ENCODE results near the gene NGDN.

The NGDN gene

DNA sequence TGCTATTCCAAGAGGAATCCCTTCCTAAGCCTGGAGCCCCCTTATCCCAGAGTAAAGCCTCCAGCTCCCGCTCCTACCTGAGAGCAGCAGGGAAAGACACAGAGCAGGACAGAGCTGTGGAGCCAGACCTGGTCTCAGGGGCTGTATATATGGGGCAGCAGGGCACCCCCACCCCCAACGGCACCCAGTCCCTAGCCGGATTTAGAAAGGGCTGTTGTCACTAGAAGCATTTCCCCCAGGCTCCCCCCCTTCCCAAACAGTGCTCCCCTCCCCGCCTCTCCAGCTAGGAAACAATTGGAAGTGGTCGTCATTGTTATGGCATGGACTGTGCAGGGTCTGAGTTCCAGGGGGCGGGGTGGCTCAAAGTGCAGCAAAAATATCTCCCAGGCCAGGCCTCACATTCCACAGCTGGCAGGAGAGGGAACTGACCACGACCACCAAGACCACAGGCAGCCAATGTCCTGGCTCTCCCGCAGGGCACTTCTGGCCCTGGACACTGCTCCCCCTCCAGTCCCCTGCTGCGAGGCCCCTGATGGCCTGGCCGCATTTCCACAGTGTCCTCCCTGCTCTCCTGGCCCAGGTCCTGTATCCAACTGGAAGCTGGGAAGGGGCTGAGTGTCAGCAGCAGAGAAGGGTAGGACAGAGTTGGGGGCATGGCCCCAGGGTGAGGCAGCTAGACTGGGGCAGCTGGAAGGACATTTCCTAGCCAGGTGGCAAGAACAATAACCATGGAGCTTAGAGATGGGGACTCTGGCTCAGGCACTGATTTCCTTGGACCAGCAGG lies 33.8 kb upstream of the NGDN start, which contains the start of gene MYH7:
TSS of gene MYH7 (minus strand) at position 118 of the 784 bp plus-strand sequence. CDS start 1,928 bp downstream, outside the sequence.
- no peak within 1 kb of the TSS for H3K4me3 ChIP-seq (ENCODE audit: low read depth, low read length)
- TF ChIP-seq, protein P1, sequence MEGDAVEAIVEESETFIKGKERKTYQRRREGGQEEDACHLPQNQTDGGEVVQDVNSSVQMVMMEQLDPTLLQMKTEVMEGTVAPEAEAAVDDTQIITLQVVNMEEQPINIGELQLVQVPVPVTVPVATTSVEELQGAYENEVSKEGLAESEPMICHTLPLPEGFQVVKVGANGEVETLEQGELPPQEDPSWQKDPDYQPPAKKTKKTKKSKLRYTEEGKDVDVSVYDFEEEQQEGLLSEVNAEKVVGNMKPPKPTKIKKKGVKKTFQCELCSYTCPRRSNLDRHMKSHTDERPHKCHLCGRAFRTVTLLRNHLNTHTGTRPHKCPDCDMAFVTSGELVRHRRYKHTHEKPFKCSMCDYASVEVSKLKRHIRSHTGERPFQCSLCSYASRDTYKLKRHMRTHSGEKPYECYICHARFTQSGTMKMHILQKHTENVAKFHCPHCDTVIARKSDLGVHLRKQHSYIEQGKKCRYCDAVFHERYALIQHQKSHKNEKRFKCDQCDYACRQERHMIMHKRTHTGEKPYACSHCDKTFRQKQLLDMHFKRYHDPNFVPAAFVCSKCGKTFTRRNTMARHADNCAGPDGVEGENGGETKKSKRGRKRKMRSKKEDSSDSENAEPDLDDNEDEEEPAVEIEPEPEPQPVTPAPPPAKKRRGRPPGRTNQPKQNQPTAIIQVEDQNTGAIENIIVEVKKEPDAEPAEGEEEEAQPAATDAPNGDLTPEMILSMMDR (IDR thresholded peaks at IDR 0.05; ENCODE audit: borderline replicate concordance, insufficient read depth, low read depth, low read length) = no peak

DNA sequence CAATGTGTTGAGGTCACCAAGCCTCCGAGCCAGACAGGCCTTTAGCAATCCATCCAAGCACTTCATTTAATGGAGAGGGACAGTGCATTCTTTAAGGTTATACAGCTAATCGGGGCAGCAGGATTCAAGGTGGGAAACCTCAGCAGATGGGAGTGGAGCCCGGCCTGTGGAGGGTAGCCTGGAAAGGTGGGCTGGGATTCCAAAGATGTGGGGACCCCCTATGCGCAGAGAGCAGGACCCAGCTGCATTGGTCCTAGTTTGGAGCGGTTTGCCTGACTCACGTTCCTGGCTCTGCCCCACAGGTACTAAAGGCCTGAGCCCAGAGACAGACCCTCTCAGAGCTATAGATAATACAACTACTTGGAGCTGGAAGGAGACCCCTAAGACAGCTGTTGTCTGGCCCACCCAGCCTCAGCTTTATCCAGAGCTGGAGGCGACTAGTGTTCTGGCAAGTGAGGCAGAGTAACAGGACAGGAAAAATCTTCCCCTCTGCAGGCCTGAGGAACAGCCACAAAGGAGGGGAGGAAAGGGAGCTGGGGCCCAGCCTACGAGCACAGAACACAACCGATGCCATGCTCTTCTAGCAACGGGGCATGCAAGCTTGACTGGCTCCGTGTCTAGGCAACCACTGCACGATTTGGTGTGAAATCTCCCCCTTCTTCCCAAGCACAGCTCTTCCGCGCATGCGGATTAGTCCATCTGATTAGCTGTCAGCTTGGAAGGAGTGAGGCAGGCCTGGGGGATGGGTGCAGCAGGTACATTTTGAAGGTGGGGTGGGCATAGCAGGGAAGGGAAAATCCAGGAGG lies 33.0 kb upstream of the NGDN start:
- H3K4me3 ChIP-seq (ENCODE audit: low read depth, low read length) = no peak overlapping the region
- TF ChIP-seq, protein P1 (IDR thresholded peaks at IDR 0.05; ENCODE audit: borderline replicate concordance, insufficient read depth, low read depth, low read length) = no peak

DNA sequence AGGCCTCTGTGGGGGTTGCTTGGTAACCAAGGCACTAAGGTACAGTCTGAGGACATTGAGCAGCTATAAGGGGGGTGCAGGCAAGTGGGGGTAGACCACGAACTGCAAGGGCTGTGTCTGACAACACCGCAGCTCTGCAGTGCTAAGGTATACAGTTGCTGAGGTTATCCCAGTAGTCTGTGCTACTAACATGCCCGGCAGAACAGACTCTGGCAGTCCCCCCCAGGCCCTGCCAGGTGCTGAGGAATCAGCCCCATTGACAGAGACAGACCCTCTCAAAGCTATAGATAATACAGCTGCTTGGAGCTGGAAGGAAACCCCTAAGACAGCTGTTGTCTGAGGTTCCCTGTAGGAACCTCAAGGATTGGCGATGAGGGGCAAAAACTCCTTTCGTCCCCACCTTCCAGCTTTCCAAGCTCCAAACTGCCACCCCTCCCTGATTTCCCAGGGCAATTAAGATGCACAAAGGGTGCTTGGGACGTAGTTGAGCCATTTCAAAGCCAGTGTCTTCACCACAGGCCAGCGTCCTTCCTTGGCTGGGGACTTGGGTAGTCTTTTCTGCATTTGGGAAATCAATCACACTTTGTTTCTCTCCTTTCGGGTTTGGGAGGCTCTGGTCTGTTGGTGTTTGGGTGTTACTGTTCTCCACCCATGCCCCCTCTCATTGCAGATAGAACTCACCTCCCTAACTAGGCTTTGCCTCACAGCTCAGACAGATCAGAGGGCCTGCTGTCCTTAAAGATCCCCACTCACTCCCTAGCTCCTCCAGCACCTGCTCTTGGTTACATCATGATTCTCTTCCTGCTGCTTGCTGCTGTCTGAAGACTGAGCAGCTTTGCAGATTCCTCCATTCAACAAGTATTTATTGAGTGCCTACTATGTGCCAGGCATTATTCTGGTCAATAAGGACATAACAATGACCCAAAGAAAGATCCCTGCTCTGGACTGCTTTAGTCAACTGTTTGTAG lies 32.1 kb upstream of the NGDN start:
- H3K4me3 ChIP-seq (ENCODE audit: low read depth, low read length) = no peak overlapping the region
- TF ChIP-seq, protein P1 (IDR thresholded peaks at IDR 0.05; ENCODE audit: borderline replicate concordance, insufficient read depth, low read depth, low read length) = no peak

DNA sequence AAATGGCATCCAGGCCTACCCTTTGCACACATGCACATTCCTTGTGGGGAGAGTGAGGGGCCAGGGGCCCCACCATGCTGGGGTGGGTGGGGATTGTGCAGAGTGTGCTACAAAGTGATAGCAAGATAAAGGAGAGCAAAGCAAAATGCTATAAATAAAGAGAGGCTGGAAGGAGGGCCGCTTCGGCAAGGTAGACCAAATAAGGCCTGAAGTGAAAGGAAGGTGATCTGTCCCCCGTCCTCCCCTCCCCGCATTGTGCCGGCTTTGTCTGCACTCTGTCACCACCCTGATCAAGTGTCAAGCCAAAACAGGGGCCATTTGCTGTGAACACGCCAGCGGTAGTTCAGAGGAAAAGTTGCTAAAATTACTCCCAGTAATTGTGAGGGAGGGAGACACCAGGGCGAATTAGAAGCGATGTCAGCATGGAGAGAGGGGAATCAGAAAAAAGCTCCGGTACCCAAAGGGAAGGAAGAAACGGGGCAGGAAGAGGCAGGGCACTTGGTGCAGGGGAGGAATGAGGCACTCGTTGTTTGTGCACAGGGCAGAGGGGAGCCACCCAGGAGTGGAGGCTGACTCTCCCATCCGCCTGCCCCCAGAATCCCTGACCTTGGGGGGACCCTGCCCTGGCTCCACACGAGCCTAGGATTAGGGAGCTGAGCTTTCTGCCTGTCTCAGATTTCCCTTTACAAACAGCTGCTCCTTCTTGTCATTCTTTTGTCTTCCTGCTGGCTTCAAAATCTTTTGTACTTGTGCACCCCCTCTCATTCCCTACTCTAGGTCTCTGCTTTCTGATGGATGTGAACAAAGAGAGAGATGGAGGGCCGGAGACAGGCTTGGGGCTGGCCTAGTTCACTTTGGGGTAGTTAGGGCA lies 31.2 kb upstream of the NGDN start:
- H3K4me3 ChIP-seq (ENCODE audit: low read depth, low read length) = no peak overlapping the region

DNA sequence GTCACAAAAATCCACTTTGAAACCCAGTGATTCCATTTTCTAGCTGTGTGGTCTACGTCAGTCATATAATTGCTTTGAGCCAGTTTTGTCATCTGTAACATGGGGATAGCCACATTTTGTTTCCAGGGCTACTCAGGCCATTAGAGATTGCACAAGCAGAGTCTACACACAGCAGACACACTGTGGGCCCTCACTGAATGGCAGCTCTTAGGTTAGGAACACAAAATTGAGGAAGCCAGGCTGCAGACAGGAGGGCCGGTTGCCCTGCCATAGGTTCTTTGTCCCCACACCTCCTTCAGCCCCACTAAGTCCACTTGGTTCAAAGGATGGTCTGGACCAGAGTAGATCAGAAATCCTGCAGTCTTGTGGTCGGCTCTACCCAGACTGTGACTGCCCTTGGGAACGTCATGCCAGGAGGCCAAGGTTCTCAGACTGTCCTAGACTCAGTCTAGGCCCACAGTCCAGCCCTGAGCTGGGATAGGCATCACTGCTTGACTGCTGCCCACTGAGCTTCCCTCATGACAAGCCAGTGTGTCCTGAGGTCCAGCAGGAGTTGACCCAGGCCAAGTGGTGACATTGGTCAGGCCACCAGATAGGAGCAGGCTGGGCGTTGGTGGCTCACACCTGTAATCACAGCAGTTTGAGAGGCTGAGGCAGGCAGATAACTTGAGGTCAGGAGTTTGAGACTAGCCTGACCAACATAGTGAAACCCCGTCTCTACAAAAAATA lies 30.2 kb upstream of the NGDN start:
- TF ChIP-seq, protein P1 (IDR thresholded peaks at IDR 0.05; ENCODE audit: borderline replicate concordance, insufficient read depth, low read depth, low read length) = no peak
- no peak overlapping the region for H3K4me3 ChIP-seq (ENCODE audit: low read depth, low read length)

More for the DNA sequence above, 31.2 kb upstream of the NGDN start:
- TF ChIP-seq, protein P1 (IDR thresholded peaks at IDR 0.05; ENCODE audit: borderline replicate concordance, insufficient read depth, low read depth, low read length) = no peak
